Activated CD4-positive, alpha-beta T cell treated with anti-CD3 and anti-CD28 coated beads, Interleukin-2, amount 10 ng/mL, durations not matched to agents 7 days and 5 days (primary cell): ENCODE data around the gene ELOVL6. TPM values are rescaled to one million over a fixed set of nuclear protein-coding genes. Genes with fewer than 3 reads are reported as not detected.

ENCODE experiments used
- CTCF ChIA-PET: fragments of 350-600 bp; sonication (Branson Sonifier 250); formaldehyde crosslinking; loops from one replicate; lab custom pipeline; 2021; ENCODE audit warnings: antibody characterized with exemption; lab: Charles Lee
- POLR2A ChIA-PET: fragments of 350-600 bp; sonication (Branson Sonifier 250); formaldehyde crosslinking; loops from one replicate; lab custom pipeline; 2021; ENCODE audit warnings: antibody characterized with exemption; lab: Charles Lee
- DNase-seq: peaks from one replicate; pipeline ENCODE4 v3.0.0-alpha.2; 2020
- H3K27ac Mint-ChIP-seq: one replicate; pipeline ENCODE4 v1.8.0; 2021; ENCODE audit warnings: mild to moderate bottlenecking, moderate library complexity, mixed read lengths
- H3K27me3 Mint-ChIP-seq: one replicate; pipeline ENCODE4 v1.8.0; 2021; ENCODE audit warnings: mixed read lengths
- H3K36me3 Mint-ChIP-seq: one replicate; pipeline ENCODE4 v1.8.0; 2021; ENCODE audit warnings: low read depth, mixed read lengths
- H3K4me1 Mint-ChIP-seq: one replicate; pipeline ENCODE4 v1.8.0; 2021; ENCODE audit warnings: mixed read lengths
- H3K4me3 Mint-ChIP-seq: one replicate; pipeline ENCODE4 v1.8.0; 2021; ENCODE audit warnings: mild to moderate bottlenecking, moderate library complexity, mixed read lengths
- H3K9me3 Mint-ChIP-seq: one replicate; pipeline ENCODE4 v1.8.0; 2021; ENCODE audit warnings: mixed read lengths
- total RNA-seq, 2 experiments: library from RNA; stranded (reverse); gene quantifications; one replicate each; pipeline ENCODE4 v1.2.3, GENCODE V29; 2021

ELOVL6 gene
- total RNA-seq, 2 experiments from 2014 or later = 14.7 to 16.0 TPM

- CTCF ChIA-PET = interaction anchor here (0.5 kb wide), 1 partner anchor 40 kb away, joined by 3 read pairs; no protein-coding TSS in a partner anchor
- Mint-ChIP-seq H3K4me3 (no peak overlapping the region), H3K9me3 (no peaks in the 10 kb centered on the region), H3K27me3 (no peaks in the 10 kb centered on the region), H3K4me1 (peaks cover 10% of the 10 kb centered on the region), H3K27ac (no peak overlapping the region), H3K36me3 (peaks cover 5% of the 10 kb centered on the region)
- POLR2A ChIA-PET = no interaction called here
- DNase-seq = no peak
These were observed 67.6 kb downstream of the ELOVL6 start for GRCh38 chr4:110130576-110131358.

DNA sequence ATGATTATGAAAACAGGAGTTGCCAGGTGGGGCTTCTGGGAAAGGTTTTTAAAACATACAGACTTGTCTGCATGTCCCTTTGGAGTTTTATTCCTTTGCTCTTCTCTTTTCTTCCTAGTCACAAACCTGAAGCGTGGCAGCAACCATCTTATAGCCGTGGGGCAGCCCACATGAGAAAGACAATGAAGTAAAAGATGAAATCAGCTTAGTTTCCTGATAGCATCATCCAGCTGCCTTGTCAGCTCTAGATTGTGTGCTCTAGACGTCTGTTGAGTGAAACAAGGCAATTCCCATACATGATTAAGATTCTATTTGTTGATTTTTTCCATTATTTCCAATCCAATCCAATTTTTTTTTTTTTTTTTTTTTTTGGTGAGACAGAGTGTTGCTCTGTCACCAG, 68.9 kb downstream of the ELOVL6 start:
- Mint-ChIP-seq H3K4me1 (peaks cover 10% of the 10 kb centered on the region), H3K4me3 (no peak overlapping the region), H3K9me3 (no peaks in the 10 kb centered on the region), H3K36me3 (peaks cover 5% of the 10 kb centered on the region), H3K27ac (no peak overlapping the region), H3K27me3 (no peaks in the 10 kb centered on the region)
- POLR2A ChIA-PET = no interaction called here
- CTCF ChIA-PET = no interaction called here
- DNase-seq = no peak

DNA sequence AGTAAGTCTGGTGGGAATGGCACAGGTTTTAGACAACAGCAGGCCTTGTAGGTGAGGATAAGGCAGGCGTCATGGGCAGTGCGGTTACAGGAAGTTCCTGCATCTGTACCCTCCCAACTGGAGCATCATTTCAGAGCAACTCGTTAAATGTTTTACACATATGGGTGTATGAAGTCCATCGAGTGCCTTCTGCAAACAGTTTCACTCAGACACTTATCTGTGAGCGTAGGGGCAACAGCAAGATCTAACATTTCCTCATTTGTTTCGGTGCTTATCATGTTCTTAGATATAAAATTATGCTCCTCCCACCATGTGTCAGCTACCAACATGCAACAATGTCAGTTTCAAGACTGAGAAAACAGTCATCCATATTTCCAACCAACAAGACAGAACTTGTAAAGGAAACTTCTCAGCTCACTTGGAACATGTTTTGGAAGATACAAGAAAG, 69.9 kb downstream of the ELOVL6 start:
- no peaks in the 10 kb centered on the region for H3K27me3 Mint-ChIP-seq
- H3K9me3 Mint-ChIP-seq = no peaks in the 10 kb centered on the region
- peaks cover 8% of the 10 kb centered on the region for H3K36me3 Mint-ChIP-seq
- H3K4me3 Mint-ChIP-seq = no peak overlapping the region
- CTCF ChIA-PET = interaction anchor here (0.9 to 1.1 kb wide), 2 partner anchors 9 to 10 kb away, joined by 3 read pairs; no protein-coding TSS in a partner anchor
- no peak for DNase-seq
- POLR2A ChIA-PET = no interaction called here
- no peak overlapping the region for H3K27ac Mint-ChIP-seq
- H3K4me1 Mint-ChIP-seq = peaks cover 13% of the 10 kb centered on the region

GRCh38 chr4:110128029-110128428, 70.4 kb downstream of the ELOVL6 start:
- Mint-ChIP-seq H3K4me3 (no peak overlapping the region), H3K27me3 (no peaks in the 10 kb centered on the region), H3K36me3 (peaks cover 8% of the 10 kb centered on the region), H3K27ac (no peak overlapping the region), H3K4me1 (peaks cover 10% of the 10 kb centered on the region), H3K9me3 (no peaks in the 10 kb centered on the region)
- DNase-seq = no peak
- POLR2A ChIA-PET = no interaction called here
- CTCF ChIA-PET = interaction anchor here (0.9 to 1.1 kb wide), 2 partner anchors 9 to 11 kb away, joined by 3 read pairs; no protein-coding TSS in a partner anchor

GRCh38 chr4:110124711-110125110, 73.7 kb downstream of the ELOVL6 start:
- Mint-ChIP-seq H3K27ac (no peak overlapping the region), H3K4me1 (peaks cover 8% of the 10 kb centered on the region), H3K4me3 (no peak overlapping the region), H3K9me3 (no peaks in the 10 kb centered on the region), H3K27me3 (no peaks in the 10 kb centered on the region), H3K36me3 (peaks cover 10% of the 10 kb centered on the region)
- ChIA-PET CTCF (no interaction called here), POLR2A (no interaction called here)
- no peak for DNase-seq

GRCh38 chr4:110122201-110122600, 76.2 kb downstream of the ELOVL6 start:
- no peak overlapping the region for H3K27ac Mint-ChIP-seq

GRCh38 chr4:110120506-110120905, 77.9 kb downstream of the ELOVL6 start:
- no peaks in the 10 kb centered on the region for H3K27me3 Mint-ChIP-seq
- POLR2A ChIA-PET = no interaction called here
- CTCF ChIA-PET = interaction anchor here (1.1 kb wide), 1 partner anchor 35 kb away, joined by 3 read pairs; no protein-coding TSS in a partner anchor
- H3K36me3 Mint-ChIP-seq = peaks cover 9% of the 10 kb centered on the region
- peaks cover 18% of the 10 kb centered on the region for H3K4me1 Mint-ChIP-seq
- H3K27ac Mint-ChIP-seq = no peak overlapping the region
- no peaks in the 10 kb centered on the region for H3K9me3 Mint-ChIP-seq
- DNase-seq = no peak
- H3K4me3 Mint-ChIP-seq = no peak overlapping the region

More at GRCh38 chr4:110122201-110122600, 76.2 kb downstream of the ELOVL6 start:
- H3K4me3 Mint-ChIP-seq = no peak overlapping the region
- H3K9me3 Mint-ChIP-seq = no peaks in the 10 kb centered on the region
- ChIA-PET CTCF (interaction anchor here (0.6 to 1.2 kb wide), 3 partner anchors 15 to 70 kb away, joined by 3 to 4 read pairs (median 3); no protein-coding TSS in a partner anchor), POLR2A (no interaction called here)
- H3K4me1 Mint-ChIP-seq = peaks cover 18% of the 10 kb centered on the region
- no peak for DNase-seq
- peaks cover 6% of the 10 kb centered on the region for H3K36me3 Mint-ChIP-seq
- H3K27me3 Mint-ChIP-seq = no peaks in the 10 kb centered on the region

DNA sequence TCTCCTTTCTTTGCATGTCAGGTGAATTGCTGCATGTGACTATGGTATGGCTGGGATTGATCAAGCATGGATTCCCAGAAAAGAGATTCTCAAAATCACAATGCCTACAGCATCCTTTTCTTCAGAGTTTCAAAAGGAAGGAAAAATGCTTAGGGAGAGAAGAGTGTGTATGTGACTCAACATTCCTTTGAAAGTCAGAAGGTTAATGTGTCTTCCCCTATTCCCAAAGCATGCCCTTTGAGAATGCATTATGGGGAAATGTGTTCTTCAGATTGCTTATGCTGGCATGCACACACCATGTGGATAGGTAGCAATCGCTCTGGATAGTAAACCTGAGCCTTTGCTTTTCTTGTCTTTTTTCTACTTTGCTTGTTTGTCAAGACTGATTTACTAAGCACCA, 78.5 kb downstream of the ELOVL6 start:
- POLR2A ChIA-PET = no interaction called here
- peaks cover 9% of the 10 kb centered on the region for H3K36me3 Mint-ChIP-seq
- no peaks in the 10 kb centered on the region for H3K9me3 Mint-ChIP-seq
- no peak overlapping the region for H3K4me3 Mint-ChIP-seq
- H3K4me1 Mint-ChIP-seq = peaks cover 18% of the 10 kb centered on the region
- no peaks in the 10 kb centered on the region for H3K27me3 Mint-ChIP-seq
- no peak for DNase-seq
- H3K27ac Mint-ChIP-seq = no peak overlapping the region
- CTCF ChIA-PET = interaction anchor here (1.1 to 1.3 kb wide), 3 partner anchors 9 to 34 kb away, joined by 3 to 4 read pairs (median 3); no protein-coding TSS in a partner anchor

- peak overlapping the region; percentile 11 for H3K27ac Mint-ChIP-seq
- H3K4me3 Mint-ChIP-seq = no peak overlapping the region
- no peak for DNase-seq
- ChIA-PET POLR2A (no interaction called here), CTCF (interaction anchor here (1.2 to 1.3 kb wide), 2 partner anchors 9 to 17 kb away, joined by 3 to 4 read pairs; no protein-coding TSS in a partner anchor)
- H3K27me3 Mint-ChIP-seq = no peaks in the 10 kb centered on the region
- H3K36me3 Mint-ChIP-seq = peaks cover 9% of the 10 kb centered on the region
- peaks cover 17% of the 10 kb centered on the region for H3K4me1 Mint-ChIP-seq
- no peaks in the 10 kb centered on the region for H3K9me3 Mint-ChIP-seq
These were observed 79.1 kb downstream of the ELOVL6 start for GRCh38 chr4:110119337-110119736.

DNA sequence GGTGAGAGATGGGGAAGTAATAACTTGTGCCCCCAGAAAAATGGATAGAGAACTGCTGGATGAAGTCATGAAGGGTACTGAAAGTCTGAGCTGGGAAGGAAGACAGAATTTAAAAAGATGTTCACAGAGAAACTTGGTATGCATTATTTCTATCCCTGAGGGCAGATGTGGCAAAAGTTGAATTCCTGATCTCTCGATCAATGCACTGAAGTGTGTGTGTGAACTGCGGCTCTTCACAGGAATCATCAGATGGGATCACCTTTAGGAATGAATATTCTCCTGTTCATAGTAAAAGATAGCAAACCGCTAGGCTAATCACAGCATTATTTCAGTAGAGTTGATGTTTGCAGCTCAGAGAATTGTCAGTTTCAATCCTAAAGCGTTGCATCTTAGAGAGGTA, 86.4 kb downstream of the ELOVL6 start:
- H3K27me3 Mint-ChIP-seq = no peaks in the 10 kb centered on the region
- CTCF ChIA-PET = interaction anchor here (0.5 to 1.5 kb wide), 3 partner anchors 27 to 204 kb away, joined by 3 to 6 read pairs (median 3); no protein-coding TSS in a partner anchor
- no peak overlapping the region for H3K27ac Mint-ChIP-seq
- H3K36me3 Mint-ChIP-seq = peaks cover 6% of the 10 kb centered on the region
- no peak for DNase-seq
- POLR2A ChIA-PET = no interaction called here
- H3K4me3 Mint-ChIP-seq = no peak overlapping the region
- peaks cover 2% of the 10 kb centered on the region for H3K4me1 Mint-ChIP-seq
- H3K9me3 Mint-ChIP-seq = peaks cover 3% of the 10 kb centered on the region

DNA sequence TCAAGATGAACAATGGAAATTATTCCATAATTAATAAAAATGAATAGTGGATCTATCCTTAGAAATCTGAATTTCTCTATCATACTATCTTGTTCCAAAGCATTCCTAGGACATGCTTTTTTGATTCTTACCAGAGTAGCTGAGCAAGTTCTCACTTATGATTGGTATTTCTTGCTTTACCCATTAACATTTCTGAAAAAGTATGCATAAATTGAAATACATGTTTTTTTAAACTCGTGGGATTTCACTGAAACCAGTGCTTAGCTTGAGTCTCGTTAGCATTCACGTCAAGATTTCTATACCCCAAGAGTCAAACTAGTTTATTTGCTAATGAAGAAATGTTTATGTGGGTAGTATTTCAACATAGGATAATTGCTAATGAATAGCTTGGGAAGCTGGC, 89.0 kb downstream of the ELOVL6 start:
- Mint-ChIP-seq H3K9me3 (peaks cover 3% of the 10 kb centered on the region), H3K27me3 (no peaks in the 10 kb centered on the region), H3K4me1 (peaks cover 5% of the 10 kb centered on the region), H3K36me3 (peaks cover 5% of the 10 kb centered on the region), H3K27ac (no peak overlapping the region), H3K4me3 (no peak overlapping the region)
- ChIA-PET CTCF (interaction anchor here (1.1 kb wide), 1 partner anchor 59 kb away, joined by 3 read pairs; no protein-coding TSS in a partner anchor), POLR2A (no interaction called here)
- no peak for DNase-seq

- Mint-ChIP-seq H3K4me1 (peaks cover 5% of the 10 kb centered on the region), H3K4me3 (no peak overlapping the region), H3K27ac (no peak overlapping the region), H3K36me3 (peaks cover 8% of the 10 kb centered on the region), H3K27me3 (no peaks in the 10 kb centered on the region), H3K9me3 (peaks cover 3% of the 10 kb centered on the region)
- POLR2A ChIA-PET = no interaction called here
- CTCF ChIA-PET = interaction anchor here (1.1 kb wide), 2 partner anchors 20 to 59 kb away, joined by 3 read pairs; no protein-coding TSS in a partner anchor
- no peak for DNase-seq
These were observed 89.5 kb downstream of the ELOVL6 start for GRCh38 chr4:110108960-110109359.

DNA sequence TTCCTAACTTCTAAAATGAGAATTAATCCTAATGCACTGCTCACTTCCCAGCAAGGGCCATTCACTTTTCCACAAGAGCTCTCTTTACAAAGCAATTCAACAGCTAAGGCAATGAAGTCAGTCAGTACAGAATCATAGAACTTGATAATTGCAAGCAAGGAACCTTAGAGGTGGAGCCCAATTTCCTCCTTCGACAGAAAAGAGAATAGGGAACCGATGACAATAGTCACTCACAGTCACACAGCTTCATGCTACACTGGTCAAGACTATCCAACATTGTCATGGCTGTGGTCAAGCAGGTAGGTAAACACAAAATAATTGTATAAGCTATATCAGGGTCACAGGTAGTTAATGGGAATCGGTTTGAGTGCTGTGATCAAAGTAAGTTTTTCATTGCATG, 90.0 kb downstream of the ELOVL6 start:
- DNase-seq = no peak
- Mint-ChIP-seq H3K9me3 (peaks cover 3% of the 10 kb centered on the region), H3K27ac (no peak overlapping the region), H3K4me1 (peaks cover 5% of the 10 kb centered on the region), H3K4me3 (no peak overlapping the region), H3K36me3 (peaks cover 8% of the 10 kb centered on the region), H3K27me3 (no peaks in the 10 kb centered on the region)
- ChIA-PET POLR2A (no interaction called here), CTCF (interaction anchor here (1.1 kb wide), 1 partner anchor 19 kb away, joined by 3 read pairs; no protein-coding TSS in a partner anchor)
